NCI-H187 treated with DMSO at 0.1 percent for 48 hours (cell line): ENCODE results near the gene AHSG.
"Not testable (repeated sequence)": the region's sequence is repeated elsewhere in the genome, so short reads cannot be mapped to it uniquely, and the experiment has no call there.

Experiments used
- DNase-seq: peaks from one replicate; lab custom pipeline; 2025; lab: John Stamatoyannopoulos, UW

Gene AHSG

GRCh38 chr3:186618318-186618938 lies 5.6 kb downstream of the AHSG start:
- peak; percentile 6 for DNase-seq

GRCh38 chr3:186619787-186620212 lies 6.9 kb downstream of the AHSG start:
- no peak for DNase-seq

DNA sequence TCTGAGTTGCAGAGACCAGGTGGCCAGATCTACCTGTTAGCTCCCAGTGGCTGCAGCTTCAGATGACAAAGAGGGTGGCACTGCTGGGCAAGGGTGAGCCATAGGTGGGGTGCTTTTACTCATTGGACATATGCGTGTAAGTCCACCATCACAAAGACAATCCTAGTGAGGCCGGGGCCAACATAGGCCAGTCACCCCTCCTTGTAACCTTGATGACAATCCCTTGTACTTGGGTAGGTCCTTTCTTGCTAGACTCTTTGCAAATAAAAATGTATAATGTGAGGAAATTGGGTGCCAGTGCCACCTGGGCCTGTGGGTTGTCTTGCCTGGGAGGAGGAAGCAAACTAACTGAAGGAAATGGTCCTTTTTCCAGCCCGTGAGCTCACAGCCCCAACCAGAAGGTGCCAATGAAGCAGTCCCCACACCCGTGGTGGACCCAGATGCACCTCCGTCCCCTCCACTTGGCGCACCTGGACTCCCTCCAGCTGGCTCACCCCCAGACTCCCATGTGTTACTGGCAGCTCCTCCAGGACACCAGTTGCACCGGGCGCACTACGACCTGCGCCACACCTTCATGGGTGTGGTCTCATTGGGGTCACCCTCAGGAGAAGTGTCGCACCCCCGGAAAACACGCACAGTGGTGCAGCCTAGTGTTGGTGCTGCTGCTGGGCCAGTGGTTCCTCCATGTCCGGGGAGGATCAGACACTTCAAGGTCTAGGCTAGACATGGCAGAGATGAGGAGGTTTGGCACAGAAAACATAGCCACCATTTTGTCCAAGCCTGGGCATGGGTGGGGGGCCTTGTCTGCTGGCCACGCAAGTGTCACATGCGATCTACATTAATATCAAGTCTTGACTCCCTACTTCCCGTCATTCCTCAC lies 7.6 kb downstream of the AHSG start:
- no peak for DNase-seq

GRCh38 chr3:186621894-186622650 lies 9.2 kb downstream of the AHSG start:
- DNase-seq = no peak

DNA sequence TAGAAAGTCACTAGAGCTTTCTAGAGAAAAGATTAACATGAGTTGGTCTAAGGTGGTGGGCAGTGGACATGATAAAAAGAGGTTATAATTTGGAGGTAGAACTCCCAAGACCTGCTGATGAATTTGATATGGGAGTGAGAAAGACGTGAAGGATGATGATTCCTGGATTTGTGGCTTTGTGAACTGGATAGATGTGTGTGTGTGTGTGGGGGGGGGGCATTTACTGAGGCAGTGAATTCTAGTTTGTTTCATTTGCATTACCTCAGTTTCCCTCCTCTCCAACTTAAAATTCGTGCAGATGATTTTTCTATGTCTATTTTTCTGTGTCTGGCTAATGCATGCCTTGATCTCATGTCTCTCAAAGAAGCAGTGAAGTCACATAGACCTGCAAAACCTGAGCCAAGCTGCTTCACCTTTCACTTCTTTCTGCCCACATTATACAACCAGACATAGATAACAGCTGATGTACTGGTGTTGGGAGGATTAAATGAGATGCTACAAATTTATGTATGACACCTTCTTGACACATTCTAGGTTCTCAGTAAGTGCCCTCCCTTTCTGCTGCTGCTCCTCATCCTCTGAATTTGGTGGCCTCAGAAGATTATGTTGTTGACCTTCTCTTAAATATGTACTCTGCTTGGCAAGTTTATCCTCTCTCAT lies 9.9 kb downstream of the AHSG start:
- no peak for DNase-seq

GRCh38 chr3:186624598-186624997 lies 11.7 kb downstream of the AHSG start:
- no peak for DNase-seq

GRCh38 chr3:186625600-186626042 lies 12.8 kb downstream of the AHSG start:
- no peak for DNase-seq

GRCh38 chr3:186626254-186626847 lies 13.5 kb downstream of the AHSG start:
- no peak for DNase-seq

- no peak for DNase-seq
These were observed 15.1 kb downstream of the AHSG start for GRCh38 chr3:186627852-186628414.

GRCh38 chr3:186628756-186629155 lies 15.9 kb downstream of the AHSG start:
- no peak for DNase-seq

DNA sequence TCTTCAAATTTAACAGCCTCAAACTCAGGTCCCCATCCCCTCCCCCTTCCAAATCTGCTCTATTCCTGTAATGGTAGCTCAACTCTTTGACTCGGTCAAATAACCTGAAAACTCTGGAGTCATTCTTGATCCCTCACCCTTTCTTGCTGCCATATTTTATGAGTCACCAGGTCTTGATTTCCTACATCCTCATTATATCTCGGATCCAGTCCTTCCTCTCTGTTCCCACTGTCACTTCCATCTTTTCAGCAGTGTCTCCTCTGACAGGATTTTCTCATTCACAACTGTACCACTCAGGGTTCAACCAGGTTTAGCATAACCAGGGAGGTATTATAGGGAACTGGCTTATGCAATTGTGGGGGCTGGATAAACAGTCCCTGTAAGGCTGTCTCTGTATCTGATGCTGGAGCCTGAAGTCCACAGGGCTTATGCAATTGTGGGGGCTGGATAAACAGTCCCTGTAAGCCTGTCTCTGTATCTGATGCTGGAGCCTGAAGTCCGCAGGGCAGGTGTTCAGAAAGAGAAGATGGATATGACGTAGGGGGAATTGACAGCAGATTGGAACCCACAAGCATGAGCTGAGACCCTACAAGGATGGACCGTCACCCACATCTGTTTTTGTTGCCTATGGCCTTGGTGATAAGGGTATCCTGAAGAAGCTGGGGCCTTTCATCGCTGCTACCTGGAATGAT lies 18.2 kb downstream of the AHSG start:
- no peak for DNase-seq

DNA sequence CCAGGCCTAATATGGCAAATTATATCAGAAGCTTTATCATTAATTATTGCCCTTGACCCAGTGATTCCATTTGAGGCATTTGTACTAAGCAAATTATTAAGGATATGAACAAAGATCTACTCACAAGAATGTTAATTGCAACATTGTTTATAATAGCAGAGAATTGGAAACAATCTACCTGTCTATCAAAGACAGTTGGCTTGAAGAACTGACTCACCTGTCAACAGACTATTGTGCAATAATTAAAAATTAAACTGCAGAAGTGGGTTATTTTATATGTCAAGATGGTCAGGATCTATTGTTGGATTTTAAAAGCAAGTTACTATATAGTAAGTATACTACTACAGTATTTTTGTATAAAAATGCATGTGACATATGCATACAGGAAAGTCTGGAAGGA lies 20.6 kb downstream of the AHSG start:
- DNase-seq = no peak

DNA sequence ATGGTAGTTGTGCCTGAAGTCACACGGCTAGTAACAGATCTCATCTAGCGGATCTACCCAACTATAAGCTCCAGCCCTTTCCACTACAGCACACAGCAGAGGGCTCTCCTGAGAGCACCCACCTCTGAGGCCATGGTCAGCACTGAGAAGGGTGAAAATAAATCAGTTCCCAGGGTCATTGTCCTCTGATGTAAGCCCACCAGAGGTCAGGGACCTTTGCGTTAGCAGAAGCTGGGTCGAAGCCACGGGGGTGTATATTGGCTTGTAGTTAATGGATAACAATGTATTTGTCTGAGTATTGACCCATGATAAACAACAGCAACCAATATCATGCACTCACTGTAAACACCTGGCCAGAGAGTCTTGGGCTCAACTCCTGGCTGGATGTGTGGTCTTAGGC lies 21.3 kb downstream of the AHSG start:
- DNase-seq = not testable (repeated sequence)

DNA sequence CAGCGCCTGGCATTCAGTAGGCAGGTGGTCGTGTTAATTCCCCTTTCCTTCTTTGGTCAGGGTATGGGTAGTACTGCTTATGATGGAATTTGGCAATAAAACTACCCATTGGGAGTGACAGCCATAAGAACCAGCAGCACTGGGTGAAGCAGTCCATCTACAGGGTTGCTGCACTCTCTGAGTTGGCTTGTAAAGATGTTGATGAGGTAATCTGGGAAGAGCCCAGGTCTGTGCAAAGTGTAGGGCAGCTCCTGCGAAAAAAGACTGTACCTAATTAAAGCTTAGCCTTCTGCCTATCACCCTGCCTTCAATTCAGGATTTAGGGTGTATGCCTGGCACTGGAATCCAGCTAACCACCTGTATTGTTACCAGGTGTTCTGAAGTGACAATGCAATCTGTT lies 22.7 kb downstream of the AHSG start:
- no peak for DNase-seq

- DNase-seq = no peak
These were observed 23.7 kb downstream of the AHSG start for GRCh38 chr3:186636536-186636935.

GRCh38 chr3:186637686-186638085 lies 24.8 kb downstream of the AHSG start:
- DNase-seq = no peak

GRCh38 chr3:186638259-186638658 lies 25.4 kb downstream of the AHSG start:
- DNase-seq = no peak

GRCh38 chr3:186639778-186640472 lies 27.1 kb downstream of the AHSG start, which contains the start of gene FETUB:
Gene FETUB (plus strand): TSS chr3:186640399. CDS start chr3:186640461, 62 bp downstream.
- DNase-seq = no peak

DNA sequence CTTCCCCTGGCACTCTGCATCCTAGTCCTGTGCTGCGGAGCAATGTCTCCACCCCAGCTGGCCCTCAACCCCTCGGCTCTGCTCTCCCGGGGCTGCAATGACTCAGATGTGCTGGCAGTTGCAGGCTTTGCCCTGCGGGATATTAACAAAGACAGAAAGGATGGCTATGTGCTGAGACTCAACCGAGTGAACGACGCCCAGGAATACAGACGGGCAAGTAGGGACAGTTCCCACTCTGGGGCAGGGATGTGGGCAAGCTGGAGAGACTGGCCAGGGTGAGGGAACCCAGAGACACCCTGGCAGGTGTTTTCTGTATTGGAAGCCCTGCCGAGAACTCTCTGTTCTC lies 27.6 kb downstream of the AHSG start:
- DNase-seq = no peak

- DNase-seq = peak; percentile 14
These were observed 28.1 kb downstream of the AHSG start for GRCh38 chr3:186640929-186641328.
